Neural cell (in vitro differentiated cells): ENCODE measurements around the gene KRT85.

Experiments
- EZH2 ChIP-seq: fragments of 200-600, 300-800 bp; shearing (Covaris generic), sonication (generic); IDR thresholded peaks from 2 replicates; pipeline ENCODE4 v1.6.1; 2014; ENCODE audit warnings: antibody characterized with exemption, low read length, borderline replicate concordance, mild to moderate bottlenecking; ENCODE audit not compliant: insufficient read depth, poor library complexity, severe bottlenecking
- POLR2AphosphoS5 ChIP-seq: IDR thresholded peaks from 2 replicates; pipeline ENCODE4 v1.6.1; 2012
- RAD21 ChIP-seq: fragments of 450-650 bp; conservative IDR thresholded peaks from 2 replicates; pipeline ENCODE4 v1.6.1; 2014; ENCODE audit warnings: antibody characterized with exemption, mild to moderate bottlenecking, moderate library complexity
- SMC3 ChIP-seq: fragments of 450-650 bp; conservative IDR thresholded peaks from 2 replicates; pipeline ENCODE4 v1.6.1; 2014; ENCODE audit warnings: antibody characterized with exemption, mild to moderate bottlenecking, moderate library complexity; ENCODE audit not compliant: poor library complexity
- TAF1 ChIP-seq: IDR thresholded peaks from 2 replicates; pipeline ENCODE4 v1.6.1; 2012; ENCODE audit warnings: low read depth
- TF ChIP-seq, protein P1 (sequence below): fragments of 450-650 bp; IDR thresholded peaks from 2 replicates; pipeline ENCODE4 v1.5.1; 2014; ENCODE audit warnings: antibody characterized with exemption, mild to moderate bottlenecking, moderate library complexity; ENCODE audit not compliant: poor library complexity, severe bottlenecking
- TF ChIP-seq, protein P2 (sequence below): IDR thresholded peaks from 2 replicates; pipeline ENCODE4 v1.6.1; 2012; ENCODE audit warnings: borderline replicate concordance

DNA sequence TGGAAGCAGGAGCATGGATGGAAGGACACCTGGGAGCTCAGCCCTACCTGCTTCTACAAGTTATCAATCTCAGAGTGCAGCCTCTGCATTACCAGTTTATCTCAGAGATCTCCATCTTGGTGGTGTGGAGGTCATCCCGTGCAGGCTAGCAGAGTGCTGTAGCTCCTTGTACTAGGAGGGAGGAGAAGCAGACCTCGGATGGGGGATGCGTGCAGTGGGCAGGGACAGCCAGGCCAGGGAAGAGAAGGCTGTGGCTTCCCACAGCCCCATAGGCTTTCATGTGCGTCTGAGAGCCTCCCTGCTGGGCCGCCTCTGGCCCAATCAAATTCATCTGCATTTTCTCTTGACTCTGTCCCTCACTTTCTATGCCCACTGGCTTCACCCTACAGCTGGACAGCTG, 47.7 kb upstream of the KRT85 start:
- TF ChIP-seq, protein P1, sequence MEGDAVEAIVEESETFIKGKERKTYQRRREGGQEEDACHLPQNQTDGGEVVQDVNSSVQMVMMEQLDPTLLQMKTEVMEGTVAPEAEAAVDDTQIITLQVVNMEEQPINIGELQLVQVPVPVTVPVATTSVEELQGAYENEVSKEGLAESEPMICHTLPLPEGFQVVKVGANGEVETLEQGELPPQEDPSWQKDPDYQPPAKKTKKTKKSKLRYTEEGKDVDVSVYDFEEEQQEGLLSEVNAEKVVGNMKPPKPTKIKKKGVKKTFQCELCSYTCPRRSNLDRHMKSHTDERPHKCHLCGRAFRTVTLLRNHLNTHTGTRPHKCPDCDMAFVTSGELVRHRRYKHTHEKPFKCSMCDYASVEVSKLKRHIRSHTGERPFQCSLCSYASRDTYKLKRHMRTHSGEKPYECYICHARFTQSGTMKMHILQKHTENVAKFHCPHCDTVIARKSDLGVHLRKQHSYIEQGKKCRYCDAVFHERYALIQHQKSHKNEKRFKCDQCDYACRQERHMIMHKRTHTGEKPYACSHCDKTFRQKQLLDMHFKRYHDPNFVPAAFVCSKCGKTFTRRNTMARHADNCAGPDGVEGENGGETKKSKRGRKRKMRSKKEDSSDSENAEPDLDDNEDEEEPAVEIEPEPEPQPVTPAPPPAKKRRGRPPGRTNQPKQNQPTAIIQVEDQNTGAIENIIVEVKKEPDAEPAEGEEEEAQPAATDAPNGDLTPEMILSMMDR = no peak
- TF ChIP-seq EZH2 = no peak
- TF ChIP-seq TAF1 = no peak
- no peak for TF ChIP-seq POLR2AphosphoS5
- TF ChIP-seq, protein P2, sequence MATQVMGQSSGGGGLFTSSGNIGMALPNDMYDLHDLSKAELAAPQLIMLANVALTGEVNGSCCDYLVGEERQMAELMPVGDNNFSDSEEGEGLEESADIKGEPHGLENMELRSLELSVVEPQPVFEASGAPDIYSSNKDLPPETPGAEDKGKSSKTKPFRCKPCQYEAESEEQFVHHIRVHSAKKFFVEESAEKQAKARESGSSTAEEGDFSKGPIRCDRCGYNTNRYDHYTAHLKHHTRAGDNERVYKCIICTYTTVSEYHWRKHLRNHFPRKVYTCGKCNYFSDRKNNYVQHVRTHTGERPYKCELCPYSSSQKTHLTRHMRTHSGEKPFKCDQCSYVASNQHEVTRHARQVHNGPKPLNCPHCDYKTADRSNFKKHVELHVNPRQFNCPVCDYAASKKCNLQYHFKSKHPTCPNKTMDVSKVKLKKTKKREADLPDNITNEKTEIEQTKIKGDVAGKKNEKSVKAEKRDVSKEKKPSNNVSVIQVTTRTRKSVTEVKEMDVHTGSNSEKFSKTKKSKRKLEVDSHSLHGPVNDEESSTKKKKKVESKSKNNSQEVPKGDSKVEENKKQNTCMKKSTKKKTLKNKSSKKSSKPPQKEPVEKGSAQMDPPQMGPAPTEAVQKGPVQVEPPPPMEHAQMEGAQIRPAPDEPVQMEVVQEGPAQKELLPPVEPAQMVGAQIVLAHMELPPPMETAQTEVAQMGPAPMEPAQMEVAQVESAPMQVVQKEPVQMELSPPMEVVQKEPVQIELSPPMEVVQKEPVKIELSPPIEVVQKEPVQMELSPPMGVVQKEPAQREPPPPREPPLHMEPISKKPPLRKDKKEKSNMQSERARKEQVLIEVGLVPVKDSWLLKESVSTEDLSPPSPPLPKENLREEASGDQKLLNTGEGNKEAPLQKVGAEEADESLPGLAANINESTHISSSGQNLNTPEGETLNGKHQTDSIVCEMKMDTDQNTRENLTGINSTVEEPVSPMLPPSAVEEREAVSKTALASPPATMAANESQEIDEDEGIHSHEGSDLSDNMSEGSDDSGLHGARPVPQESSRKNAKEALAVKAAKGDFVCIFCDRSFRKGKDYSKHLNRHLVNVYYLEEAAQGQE = no peak
- TF ChIP-seq RAD21 = no peak
- no peak for TF ChIP-seq SMC3
